Thyroid gland (tissue), 4 donors: ENCODE measurements around the gene DKK2.

Source experiments
- CTCF ChIP-seq, 6 experiments: fragments of 200-600 bp in 3 of 6; fragments of 450-650 bp in 3 of 6; sonication (generic) in 3 of 6; IDR thresholded peaks; one replicate each; pipeline ENCODE4 v1.5.1; 2016 to 2019; ENCODE audit warnings: antibody characterized with exemption in 6 of 6, mild to moderate bottlenecking in 2 of 6, inconsistent platforms in 1 of 6, moderate library complexity in 1 of 6
- POLR2A ChIP-seq, 2 donors: fragments of 450-650 bp; IDR thresholded peaks; one replicate each; pipeline ENCODE4 v1.6.1; 2017; ENCODE audit warnings: antibody characterized with exemption in 2 of 2, mild to moderate bottlenecking in 2 of 2, moderate library complexity in 1 of 2

- TF ChIP-seq CTCF (IDR thresholded peaks at IDR 0.05): no peak
- TF ChIP-seq POLR2A (IDR thresholded peaks at IDR 0.05): no peak
These were observed 18.4 kb downstream of the DKK2 start for GRCh38 chr4:107017443-107018343.
